GM23338 (cell line): ENCODE data around the gene LYRM2. TPM values are rescaled to one million over a fixed set of nuclear protein-coding genes. Genes with fewer than 3 reads are reported as not detected.

Source experiments
- ATAC-seq: fragments of 200-7000 bp; cut with Tn5 transposase; 3 replicates; pipeline ENCODE4 v1.9.1; 2020
- DNase-seq: peaks from one replicate; pipeline ENCODE4 v3.0.0-alpha.2; 2015; ENCODE audit warnings: low spot score
- H2AFZ ChIP-seq: fragments of 200-600 bp; sonication (generic); 2 replicates; pipeline ENCODE4 v1.8.0; 2016; ENCODE audit warnings: antibody characterized with exemption, mild to moderate bottlenecking, moderate library complexity
- H3F3A ChIP-seq: fragments of 200-600 bp; sonication (generic); replicated peaks from 2 replicates; pipeline ENCODE4 v1.8.0; 2017; ENCODE audit warnings: antibody characterized with exemption, mixed run types, low read depth
- H3K27ac ChIP-seq: fragments of 200-600 bp; sonication (generic); 2 replicates; pipeline ENCODE4 v1.6.1; 2016; ENCODE audit warnings: low read depth
- H3K27me3 ChIP-seq: fragments of 200-600 bp; sonication (generic); 2 replicates; pipeline ENCODE4 v1.8.0; 2016; ENCODE audit warnings: mild to moderate bottlenecking, mixed run types, moderate library complexity; ENCODE audit not compliant: insufficient read depth
- H3K36me3 ChIP-seq: fragments of 200-600 bp; sonication (generic); 2 replicates; pipeline ENCODE4 v1.8.0; 2016; ENCODE audit warnings: mild to moderate bottlenecking; ENCODE audit not compliant: insufficient read depth
- H3K4me1 ChIP-seq: fragments of 200-600 bp; sonication (generic); 2 replicates; pipeline ENCODE4 v1.8.0; 2016; ENCODE audit warnings: mild to moderate bottlenecking, moderate library complexity; ENCODE audit not compliant: insufficient read depth
- H3K4me2 ChIP-seq: fragments of 200-600 bp; sonication (generic); 2 replicates; pipeline ENCODE4 v1.7.1; 2017; ENCODE audit warnings: mixed run types
- H3K4me3 ChIP-seq: fragments of 200-600 bp; sonication (generic); 2 replicates; pipeline ENCODE4 v1.6.1; 2016; ENCODE audit warnings: mixed run types
- H3K79me2 ChIP-seq: fragments of 200-600 bp; sonication (generic); replicated peaks from 2 replicates; pipeline ENCODE4 v1.8.0; 2017; ENCODE audit warnings: mild to moderate bottlenecking; ENCODE audit not compliant: insufficient read depth
- H3K9me2 ChIP-seq: fragments of 200-600 bp; sonication (generic); 2 replicates; pipeline ENCODE4 v1.8.0; 2017; ENCODE audit not compliant: insufficient read depth
- H4K20me1 ChIP-seq: fragments of 200-600 bp; sonication (generic); replicated peaks from 2 replicates; pipeline ENCODE4 v1.8.0; 2017; ENCODE audit warnings: mild to moderate bottlenecking; ENCODE audit not compliant: insufficient read depth
- H3K27ac Mint-ChIP-seq: 2 replicates; pipeline ENCODE4 v1.8.0; 2020; ENCODE audit warnings: inconsistent platforms, mild to moderate bottlenecking, moderate library complexity, mixed read lengths
- H3K27me3 Mint-ChIP-seq: 3 replicates; pipeline ENCODE4 v1.8.0; 2022; ENCODE audit warnings: low read depth, mild to moderate bottlenecking, moderate library complexity, mixed read lengths, inconsistent platforms; ENCODE audit not compliant: insufficient read depth, poor library complexity
- H3K36me3 Mint-ChIP-seq: 3 replicates; pipeline ENCODE4 v1.8.0; 2021; ENCODE audit warnings: low read depth, mild to moderate bottlenecking, inconsistent platforms, moderate library complexity, mixed read lengths
- H3K4me1 Mint-ChIP-seq: 3 replicates; pipeline ENCODE4 v1.8.0; 2020; ENCODE audit warnings: mild to moderate bottlenecking, inconsistent platforms, mixed read lengths
- H3K4me3 Mint-ChIP-seq: 3 replicates; pipeline ENCODE4 v1.8.0; 2021; ENCODE audit warnings: moderate library complexity, mild to moderate bottlenecking, inconsistent platforms, mixed read lengths
- H3K9me3 Mint-ChIP-seq: 3 replicates; pipeline ENCODE4 v1.8.0; 2020; ENCODE audit warnings: moderate library complexity, mild to moderate bottlenecking, inconsistent platforms, mixed read lengths
- CREB1 ChIP-seq: fragments of 250-450 bp; sonication (Bioruptor Pico); IDR thresholded peaks from 2 replicates; pipeline ENCODE4 v1.5.0; 2020; ENCODE audit warnings: low read depth, mild to moderate bottlenecking, moderate library complexity
- REST ChIP-seq: IDR thresholded peaks from one replicate; pipeline ENCODE4 v1.6.1; 2018; ENCODE audit warnings: antibody characterized with exemption; ENCODE audit not compliant: unreplicated experiment
- STAT1 ChIP-seq: IDR thresholded peaks from one replicate; pipeline ENCODE4 v1.6.1; 2016; ENCODE audit warnings: antibody characterized with exemption; ENCODE audit not compliant: unreplicated experiment
- ZNF114 ChIP-seq: fragments of 250-450 bp; sonication (Bioruptor Pico); IDR thresholded peaks from 2 replicates; pipeline ENCODE4 v1.5.0; 2020; ENCODE audit warnings: mild to moderate bottlenecking, moderate library complexity
- ZNF331 ChIP-seq: fragments of 250-450 bp; sonication (Bioruptor Pico); IDR thresholded peaks from 2 replicates; pipeline ENCODE4 v1.5.0; 2020; ENCODE audit warnings: low read depth, mild to moderate bottlenecking, moderate library complexity
- polyA plus RNA-seq: library from polyadenylated mRNA; unstranded; fragments of >200 nt; fragmentation: Nextera tagmentation; extraction: Ambion mirVana; gene quantifications from 2 replicates; pipeline ENCODE4 v1.2.1, GENCODE V29; 2016
- total RNA-seq: library from RNA; depleted of rRNA; stranded (reverse); fragments of >200 nt; shearing (Covaris generic); gene quantifications from 2 replicates; pipeline ENCODE4 v1.2.3, GENCODE V29; 2014
- TF ChIP-seq, protein P1 (sequence below): fragments of 250-450 bp; sonication (Bioruptor Pico); IDR thresholded peaks from 2 replicates; pipeline ENCODE4 v1.5.0; 2020; ENCODE audit warnings: mild to moderate bottlenecking, moderate library complexity

LYRM2 gene
- total and polyA plus RNA-seq, 2 experiments from 2014 or later: 20.3 to 67.3 TPM

DNA sequence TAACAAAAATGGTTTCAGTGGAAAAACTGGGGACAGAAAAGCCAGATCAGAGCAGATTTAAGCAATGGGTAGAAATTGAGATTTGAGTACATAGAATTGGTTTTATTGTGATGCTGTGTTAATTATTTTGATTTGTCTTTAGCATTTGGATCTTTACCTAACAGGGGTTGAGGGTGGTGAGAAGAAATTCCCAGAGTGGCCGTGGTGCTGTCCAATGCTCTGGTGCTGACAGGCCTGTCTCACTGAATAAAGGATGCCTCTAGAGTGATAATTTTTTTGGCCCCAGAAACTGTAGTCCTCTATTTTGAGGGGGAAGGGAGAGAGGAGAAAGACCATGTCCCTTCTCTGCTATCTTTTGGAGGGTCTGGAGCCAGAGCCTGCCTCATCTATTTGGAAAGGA, 79.1 kb downstream of the LYRM2 start (continued):
- TF ChIP-seq, protein P1, sequence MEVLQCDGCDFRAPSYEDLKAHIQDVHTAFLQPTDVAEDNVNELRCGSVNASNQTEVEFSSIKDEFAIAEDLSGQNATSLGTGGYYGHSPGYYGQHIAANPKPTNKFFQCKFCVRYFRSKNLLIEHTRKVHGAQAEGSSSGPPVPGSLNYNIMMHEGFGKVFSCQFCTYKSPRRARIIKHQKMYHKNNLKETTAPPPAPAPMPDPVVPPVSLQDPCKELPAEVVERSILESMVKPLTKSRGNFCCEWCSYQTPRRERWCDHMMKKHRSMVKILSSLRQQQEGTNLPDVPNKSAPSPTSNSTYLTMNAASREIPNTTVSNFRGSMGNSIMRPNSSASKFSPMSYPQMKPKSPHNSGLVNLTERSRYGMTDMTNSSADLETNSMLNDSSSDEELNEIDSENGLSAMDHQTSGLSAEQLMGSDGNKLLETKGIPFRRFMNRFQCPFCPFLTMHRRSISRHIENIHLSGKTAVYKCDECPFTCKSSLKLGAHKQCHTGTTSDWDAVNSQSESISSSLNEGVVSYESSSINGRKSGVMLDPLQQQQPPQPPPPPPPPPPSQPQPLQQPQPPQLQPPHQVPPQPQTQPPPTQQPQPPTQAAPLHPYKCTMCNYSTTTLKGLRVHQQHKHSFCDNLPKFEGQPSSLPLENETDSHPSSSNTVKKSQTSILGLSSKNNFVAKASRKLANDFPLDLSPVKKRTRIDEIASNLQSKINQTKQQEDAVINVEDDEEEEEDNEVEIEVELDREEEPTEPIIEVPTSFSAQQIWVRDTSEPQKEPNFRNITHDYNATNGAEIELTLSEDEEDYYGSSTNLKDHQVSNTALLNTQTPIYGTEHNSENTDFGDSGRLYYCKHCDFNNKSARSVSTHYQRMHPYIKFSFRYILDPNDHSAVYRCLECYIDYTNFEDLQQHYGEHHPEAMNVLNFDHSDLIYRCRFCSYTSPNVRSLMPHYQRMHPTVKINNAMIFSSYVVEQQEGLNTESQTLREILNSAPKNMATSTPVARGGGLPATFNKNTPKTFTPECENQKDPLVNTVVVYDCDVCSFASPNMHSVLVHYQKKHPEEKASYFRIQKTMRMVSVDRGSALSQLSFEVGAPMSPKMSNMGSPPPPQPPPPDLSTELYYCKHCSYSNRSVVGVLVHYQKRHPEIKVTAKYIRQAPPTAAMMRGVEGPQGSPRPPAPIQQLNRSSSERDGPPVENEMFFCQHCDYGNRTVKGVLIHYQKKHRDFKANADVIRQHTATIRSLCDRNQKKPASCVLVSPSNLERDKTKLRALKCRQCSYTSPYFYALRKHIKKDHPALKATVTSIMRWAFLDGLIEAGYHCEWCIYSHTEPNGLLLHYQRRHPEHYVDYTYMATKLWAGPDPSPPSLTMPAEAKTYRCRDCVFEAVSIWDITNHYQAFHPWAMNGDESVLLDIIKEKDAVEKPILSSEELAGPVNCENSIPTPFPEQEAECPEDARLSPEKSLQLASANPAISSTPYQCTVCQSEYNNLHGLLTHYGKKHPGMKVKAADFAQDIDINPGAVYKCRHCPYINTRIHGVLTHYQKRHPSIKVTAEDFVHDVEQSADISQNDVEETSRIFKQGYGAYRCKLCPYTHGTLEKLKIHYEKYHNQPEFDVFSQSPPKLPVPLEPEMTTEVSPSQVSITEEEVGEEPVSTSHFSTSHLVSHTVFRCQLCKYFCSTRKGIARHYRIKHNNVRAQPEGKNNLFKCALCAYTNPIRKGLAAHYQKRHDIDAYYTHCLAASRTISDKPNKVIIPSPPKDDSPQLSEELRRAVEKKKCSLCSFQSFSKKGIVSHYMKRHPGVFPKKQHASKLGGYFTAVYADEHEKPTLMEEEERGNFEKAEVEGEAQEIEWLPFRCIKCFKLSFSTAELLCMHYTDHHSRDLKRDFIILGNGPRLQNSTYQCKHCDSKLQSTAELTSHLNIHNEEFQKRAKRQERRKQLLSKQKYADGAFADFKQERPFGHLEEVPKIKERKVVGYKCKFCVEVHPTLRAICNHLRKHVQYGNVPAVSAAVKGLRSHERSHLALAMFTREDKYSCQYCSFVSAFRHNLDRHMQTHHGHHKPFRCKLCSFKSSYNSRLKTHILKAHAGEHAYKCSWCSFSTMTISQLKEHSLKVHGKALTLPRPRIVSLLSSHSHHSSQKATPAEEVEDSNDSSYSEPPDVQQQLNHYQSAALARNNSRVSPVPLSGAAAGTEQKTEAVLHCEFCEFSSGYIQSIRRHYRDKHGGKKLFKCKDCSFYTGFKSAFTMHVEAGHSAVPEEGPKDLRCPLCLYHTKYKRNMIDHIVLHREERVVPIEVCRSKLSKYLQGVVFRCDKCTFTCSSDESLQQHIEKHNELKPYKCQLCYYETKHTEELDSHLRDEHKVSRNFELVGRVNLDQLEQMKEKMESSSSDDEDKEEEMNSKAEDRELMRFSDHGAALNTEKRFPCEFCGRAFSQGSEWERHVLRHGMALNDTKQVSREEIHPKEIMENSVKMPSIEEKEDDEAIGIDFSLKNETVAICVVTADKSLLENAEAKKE: 0 out of 2 replicates have a peak, but pooled peaks have one; percentile 7

DNA sequence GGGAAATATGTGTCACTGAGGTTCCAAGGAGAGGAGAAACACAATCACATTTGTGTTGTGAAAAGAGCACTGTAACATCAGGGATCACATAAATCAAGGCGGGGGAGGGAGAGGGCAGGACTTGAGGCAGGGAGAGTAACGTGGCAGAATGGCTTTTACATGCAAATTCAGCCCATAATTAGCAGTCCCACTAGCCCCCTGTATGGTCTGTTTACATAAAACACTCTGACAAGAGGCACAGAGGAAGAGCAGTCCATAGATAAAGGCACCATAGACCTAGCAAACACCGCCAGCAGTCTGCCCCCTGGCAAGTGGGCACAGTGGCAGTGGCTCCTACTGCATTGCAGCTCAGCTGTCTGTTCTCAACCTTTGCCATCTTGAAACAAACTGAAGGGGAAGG, 82.7 kb downstream of the LYRM2 start:
- Histone ChIP-seq H3K79me2 (no peaks in the 10 kb centered on the region), H3K27ac (no peak overlapping the region), H3K4me2 (peak overlapping the region; percentile 69), H3K36me3 (no peaks in the 10 kb centered on the region), H4K20me1 (peaks cover 2% of the 10 kb centered on the region; the same call in 1 of the 2 replicates), H3K27me3 (no peaks in the 10 kb centered on the region), H3K4me1 (peaks cover 21% of the 10 kb centered on the region), H3K4me3 (peak overlapping the region; percentile 31; the same call in 1 of the 2 replicates), H2AFZ (no peak overlapping the region), H3K9me2 (0 out of 2 replicates have a peak, but pooled peaks cover 10% of the 10 kb centered on the region), H3F3A (no peaks in the 10 kb centered on the region)
- Mint-ChIP-seq H3K9me3 (peaks cover 29% of the 10 kb centered on the region), H3K4me1 (peaks cover 29% of the 10 kb centered on the region), H3K27me3 (peaks cover 5% of the 10 kb centered on the region), H3K36me3 (peaks cover 25% of the 10 kb centered on the region), H3K27ac (no peak overlapping the region), H3K4me3 (peak overlapping the region; percentile 41; the same call in 2 of the 3 replicates)
- DNase-seq: peak; percentile 59
- ATAC-seq: peak; percentile 90
- TF ChIP-seq ZNF114 (CRISPR knock-in tag): no peak
- TF ChIP-seq STAT1: no peak
- TF ChIP-seq ZNF331: no peak
- TF ChIP-seq, protein P1: no peak
- no peak for TF ChIP-seq REST
- TF ChIP-seq CREB1 (CRISPR knock-in tag): no peak
